Skeletal muscle satellite cell (primary cell): ENCODE results near the gene FCMR.

Source experiments
- H3K27me3 ChIP-seq: 2 replicates; pipeline ENCODE4 v1.7.0; 2013; ENCODE audit warnings: low read length; ENCODE audit not compliant: control insufficient read depth, insufficient read depth
- H3K36me3 ChIP-seq: 2 replicates; pipeline ENCODE4 v1.7.0; 2013; ENCODE audit warnings: mild to moderate bottlenecking, control low read depth, low read length; ENCODE audit not compliant: insufficient read depth
- H3K4me1 ChIP-seq: 2 replicates; pipeline ENCODE4 v1.7.0; 2013; ENCODE audit warnings: low read length; ENCODE audit not compliant: control insufficient read depth, insufficient read depth
- H3K4me2 ChIP-seq: 2 replicates; pipeline ENCODE4 v1.7.0; 2013; ENCODE audit warnings: mild to moderate bottlenecking, low read length
- H3K4me3 ChIP-seq: 2 replicates; pipeline ENCODE4 v1.7.0; 2013; ENCODE audit warnings: low read length
- H3K9ac ChIP-seq: 2 replicates; pipeline ENCODE4 v1.7.0; 2013; ENCODE audit warnings: mild to moderate bottlenecking, low read depth, low read length, moderate library complexity
- H3K9me3 ChIP-seq: replicated peaks from 2 replicates; pipeline ENCODE4 v1.7.0; 2013; ENCODE audit warnings: mild to moderate bottlenecking, control low read depth, low read length

The FCMR gene

GRCh38 chr1:206895837-206896242 is 25.9 kb downstream of the FCMR start:
- H3K4me2 ChIP-seq: peak overlapping the region; percentile 2
- no peaks in the 10 kb centered on the region for H3K36me3 ChIP-seq
- no peaks in the 10 kb centered on the region for H3K27me3 ChIP-seq
- no peak overlapping the region for H3K4me3 ChIP-seq
- peaks cover 70% of the 10 kb centered on the region for H3K4me1 ChIP-seq
- H3K9ac ChIP-seq: peak overlapping the region; percentile 11
- H3K9me3 ChIP-seq: no peaks in the 10 kb centered on the region

GRCh38 chr1:206895325-206895724 is 26.4 kb downstream of the FCMR start:
- Histone ChIP-seq H3K9ac (peak overlapping the region; percentile 11), H3K36me3 (no peaks in the 10 kb centered on the region), H3K27me3 (no peaks in the 10 kb centered on the region), H3K9me3 (no peaks in the 10 kb centered on the region), H3K4me2 (no peak overlapping the region), H3K4me1 (peaks cover 75% of the 10 kb centered on the region), H3K4me3 (no peak overlapping the region)

- Histone ChIP-seq H3K4me3 (peak overlapping the region; percentile 15), H3K27me3 (no peaks in the 10 kb centered on the region), H3K4me1 (peaks cover 74% of the 10 kb centered on the region), H3K9me3 (no peaks in the 10 kb centered on the region), H3K36me3 (no peaks in the 10 kb centered on the region), H3K4me2 (no peak overlapping the region), H3K9ac (peak overlapping the region; percentile 44)
These were observed 28.4 kb downstream of the FCMR start for GRCh38 chr1:206893380-206893779.

GRCh38 chr1:206892351-206892984 is 29.3 kb downstream of the FCMR start:
- Histone ChIP-seq H3K9ac (peak overlapping the region; percentile 44), H3K36me3 (no peaks in the 10 kb centered on the region), H3K4me1 (peaks cover 71% of the 10 kb centered on the region), H3K4me3 (peak overlapping the region; percentile 15), H3K9me3 (no peaks in the 10 kb centered on the region), H3K4me2 (peak overlapping the region; percentile 34), H3K27me3 (no peaks in the 10 kb centered on the region)

- H3K36me3 ChIP-seq: no peaks in the 10 kb centered on the region
- peak overlapping the region; percentile 10 for H3K9ac ChIP-seq
- H3K4me3 ChIP-seq: no peak overlapping the region
- no peaks in the 10 kb centered on the region for H3K27me3 ChIP-seq
- no peak overlapping the region for H3K4me2 ChIP-seq
- H3K9me3 ChIP-seq: no peaks in the 10 kb centered on the region
- peaks cover 64% of the 10 kb centered on the region for H3K4me1 ChIP-seq
These were observed 30.3 kb downstream of the FCMR start for GRCh38 chr1:206891412-206891811.

- H3K4me3 ChIP-seq: peak overlapping the region; percentile 35
- H3K4me1 ChIP-seq: peaks cover 54% of the 10 kb centered on the region
- H3K27me3 ChIP-seq: no peaks in the 10 kb centered on the region
- H3K4me2 ChIP-seq: peak overlapping the region; percentile 62
- no peaks in the 10 kb centered on the region for H3K9me3 ChIP-seq
- peak overlapping the region; percentile 68 for H3K9ac ChIP-seq
- no peaks in the 10 kb centered on the region for H3K36me3 ChIP-seq
These were observed 31.3 kb downstream of the FCMR start for GRCh38 chr1:206890125-206891060.

- H3K4me3 ChIP-seq: no peak overlapping the region
- H3K4me2 ChIP-seq: no peak overlapping the region
- peaks cover 38% of the 10 kb centered on the region for H3K4me1 ChIP-seq
- no peaks in the 10 kb centered on the region for H3K9me3 ChIP-seq
- no peaks in the 10 kb centered on the region for H3K27me3 ChIP-seq
- H3K9ac ChIP-seq: no peak overlapping the region
- H3K36me3 ChIP-seq: no peaks in the 10 kb centered on the region
These were observed 34.0 kb downstream of the FCMR start for GRCh38 chr1:206887701-206888100.

GRCh38 chr1:206886831-206887230 is 34.9 kb downstream of the FCMR start:
- Histone ChIP-seq H3K27me3 (no peaks in the 10 kb centered on the region), H3K9me3 (no peaks in the 10 kb centered on the region), H3K4me3 (no peak overlapping the region), H3K4me2 (no peak overlapping the region), H3K36me3 (no peaks in the 10 kb centered on the region), H3K4me1 (peaks cover 31% of the 10 kb centered on the region), H3K9ac (no peak overlapping the region)

GRCh38 chr1:206885341-206886060 is 36.2 kb downstream of the FCMR start:
- Histone ChIP-seq H3K36me3 (no peaks in the 10 kb centered on the region), H3K4me1 (peaks cover 17% of the 10 kb centered on the region), H3K4me3 (no peak overlapping the region), H3K9ac (no peak overlapping the region), H3K9me3 (no peaks in the 10 kb centered on the region), H3K4me2 (no peak overlapping the region), H3K27me3 (no peaks in the 10 kb centered on the region)

GRCh38 chr1:206883876-206884275 is 37.9 kb downstream of the FCMR start:
- Histone ChIP-seq H3K4me3 (no peak overlapping the region), H3K36me3 (no peaks in the 10 kb centered on the region), H3K4me2 (no peak overlapping the region), H3K9me3 (no peaks in the 10 kb centered on the region), H3K27me3 (no peaks in the 10 kb centered on the region), H3K4me1 (peaks cover 8% of the 10 kb centered on the region), H3K9ac (no peak overlapping the region)

- H3K4me3 ChIP-seq: no peak overlapping the region
- peaks cover 8% of the 10 kb centered on the region for H3K4me1 ChIP-seq
- peaks cover 5% of the 10 kb centered on the region for H3K9me3 ChIP-seq
These were observed 38.6 kb downstream of the FCMR start for GRCh38 chr1:206883160-206883559.

More at GRCh38 chr1:206883160-206883559, 38.6 kb downstream of the FCMR start:
- H3K36me3 ChIP-seq: no peaks in the 10 kb centered on the region
- no peaks in the 10 kb centered on the region for H3K27me3 ChIP-seq
- H3K4me2 ChIP-seq: no peak overlapping the region
- H3K9ac ChIP-seq: no peak overlapping the region
